ENCODE results near the gene RALGPS2. TPM values are rescaled to one million over a fixed set of nuclear protein-coding genes. Genes with fewer than 3 reads are reported as not detected.

Gene RALGPS2
- total and polyA plus RNA-seq, 2 of the 8 experiments (the other 6 are each of a cell fraction or from before 2014, with no cell fraction given), result 6.7 to 38.0 TPM

GRCh38 chr1:178776553-178776952 is 51.5 kb downstream of the RALGPS2 start (continued):
- TF ChIP-seq CHD7 (IDR thresholded peaks at IDR 0.05; ENCODE audit: insufficient replicate concordance, low read length), result no peak
- TF ChIP-seq TAF7 (optimal IDR thresholded peaks at IDR 0.05; ENCODE audit: borderline replicate concordance, low read depth, low read length), result no peak
- no peak for TF ChIP-seq SRF (IDR thresholded peaks at IDR 0.05; ENCODE audit: low read depth, low read length)
- no peak for TF ChIP-seq KDM5A (IDR thresholded peaks at IDR 0.05; ENCODE audit: low read length)
- TF ChIP-seq CEBPB (IDR thresholded peaks at IDR 0.05; ENCODE audit: low read depth, low read length), result no peak
- TF ChIP-seq HDAC6 (IDR thresholded peaks at IDR 0.05; ENCODE audit: low read depth, low read length), result no peak
- TF ChIP-seq E2F6 (IDR thresholded peaks at IDR 0.05), result no peak
- no peak for TF ChIP-seq SP1 (IDR thresholded peaks at IDR 0.05; ENCODE audit: low read depth, low read length)
